HL-60 (cell line): ENCODE data around the gene CABP7.

ENCODE experiments used
- CTCF ChIP-seq: IDR thresholded peaks from one replicate; pipeline ENCODE4 v1.5.1; 2011; ENCODE audit warnings: low read length, control low read depth, inconsistent platforms; ENCODE audit not compliant: insufficient read depth
- GABPA ChIP-seq: IDR thresholded peaks from 2 replicates; pipeline ENCODE4 v1.6.1; 2012; ENCODE audit warnings: low read depth
- POLR2AphosphoS5 ChIP-seq: IDR thresholded peaks from 2 replicates; pipeline ENCODE4 v1.6.1; 2012; ENCODE audit warnings: low read depth
- REST ChIP-seq: IDR thresholded peaks from 2 replicates; pipeline ENCODE4 v1.6.1; 2012; ENCODE audit warnings: low read depth; ENCODE audit not compliant: insufficient replicate concordance
- SPI1 ChIP-seq: IDR thresholded peaks from 2 replicates; pipeline ENCODE4 v1.6.1; 2012; ENCODE audit warnings: low read depth, mild to moderate bottlenecking, borderline replicate concordance

- TF ChIP-seq POLR2AphosphoS5 = no peak
- TF ChIP-seq GABPA = no peak
- no peak for TF ChIP-seq CTCF
- no peak for TF ChIP-seq REST
- no peak for TF ChIP-seq SPI1
Measured at GRCh38 chr22:29756341-29756740, 36.5 kb downstream of the CABP7 start.
